Prostate gland (tissue), 2 donors: ENCODE data around the gene RASAL2. TPM values are rescaled to one million over a fixed set of nuclear protein-coding genes. Genes with fewer than 3 reads are reported as not detected.

Experiments
- DNase-seq: peaks from one replicate; pipeline ENCODE4 v3.0.0-alpha.2; 2019; ENCODE audit warnings: low spot score
- H3K27ac ChIP-seq, 2 donors: fragments of 200-600 bp; sonication (generic); 2 replicates each; pipeline ENCODE4 v1.5.1; 2017 to 2019
- H3K27me3 ChIP-seq: fragments of 200-600 bp; sonication (generic); replicated peaks from 2 replicates; pipeline ENCODE4 v1.5.1; 2019; ENCODE audit not compliant: insufficient read depth
- H3K36me3 ChIP-seq, 2 donors: fragments of 200-600 bp; sonication (generic); 1 replicate in 1 of 2; 2 replicates in 1 of 2; pipeline versions ENCODE4 v1.5.1 to v1.8.1; 2017 to 2019
- H3K4me1 ChIP-seq: fragments of 200-600 bp; sonication (generic); replicated peaks from 2 replicates; pipeline ENCODE4 v1.5.1; 2019
- H3K4me3 ChIP-seq, 2 donors: fragments of 200-600 bp; sonication (generic); 2 replicates each; pipeline ENCODE4 v1.5.1; 2017 to 2019
- H3K9me3 ChIP-seq: fragments of 200-600 bp; sonication (generic); 2 replicates; pipeline ENCODE4 v1.5.1; 2017
- POLR2A ChIP-seq: fragments of 450-650 bp; IDR thresholded peaks from one replicate; pipeline ENCODE4 v1.6.1; 2016; ENCODE audit warnings: antibody characterized with exemption, mild to moderate bottlenecking
- POLR2AphosphoS5 ChIP-seq: sonication (generic); formaldehyde crosslinking; IDR thresholded peaks from one replicate; pipeline ENCODE4 v1.6.1; 2017; ENCODE audit warnings: antibody characterized with exemption
- WGBS: methylation state at CpG from one replicate; pipeline ENCODE4 v1.1.5; 2018; 5-methylcytosine and 5-hydroxymethylcytosine counted together
- intact Hi-C: fragments of 100-400 bp; cut with DNase I; formaldehyde crosslinking; loops from one replicate; pipeline ENCODE4 v1.14.2; 2022
- total RNA-seq, 2 donors: library from RNA; depleted of rRNA; stranded (reverse); fragments of >200 nt; gene quantifications; one replicate each; pipeline ENCODE4 v1.1.0, GENCODE V29; 2016
- TF ChIP-seq, protein P1 (sequence below), 4 experiments: fragments of 200-600 bp in 2 of 4; fragments of 450-650 bp in 2 of 4; sonication (generic) in 2 of 4; IDR thresholded peaks; 1 replicate in 3 of 4; 2 replicates in 1 of 4; pipeline ENCODE4 v1.5.1; 2016 to 2019; ENCODE audit warnings: antibody characterized with exemption in 4 of 4, mild to moderate bottlenecking in 2 of 4, moderate library complexity in 2 of 4

Gene RASAL2
- total RNA-seq, 2 donors from 2014 or later: 9.2 to 36.9 TPM

DNA sequence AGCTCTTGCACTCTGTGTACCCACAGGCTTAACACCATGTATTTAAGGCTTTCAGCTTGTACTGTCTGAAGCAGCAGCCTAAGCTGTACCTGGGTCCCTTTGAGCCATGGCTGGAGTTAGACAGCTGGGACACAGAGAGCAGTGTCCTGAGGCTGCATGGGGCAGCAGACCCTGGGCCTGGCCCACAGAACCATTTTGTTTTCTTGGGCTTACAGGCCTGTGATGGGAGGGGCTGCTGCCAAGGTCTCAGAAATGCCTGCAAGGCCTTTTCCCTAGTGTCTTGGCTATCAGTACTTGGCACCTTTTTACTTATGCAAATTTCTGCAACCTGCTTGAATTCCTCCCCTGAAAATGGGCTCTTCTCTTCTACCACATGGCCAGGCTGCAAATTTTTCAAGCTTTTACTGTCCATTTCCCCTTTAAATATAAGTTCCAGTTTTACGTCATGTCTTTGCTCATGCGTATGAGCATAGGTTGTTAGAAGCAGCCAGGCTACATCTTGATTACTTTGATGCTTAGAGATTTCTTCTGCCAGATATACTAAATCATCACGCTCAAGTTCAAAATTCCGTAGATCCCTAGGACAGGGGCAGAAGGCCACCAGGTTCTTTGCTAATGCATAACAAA, 259.0 kb downstream of the RASAL2 start:
- no peaks in the 10 kb centered on the region for H3K9me3 ChIP-seq
- WGBS: 98% methylated on average over 4 of the region's 4 CpGs
- intact Hi-C loops: no loop called here
- H3K36me3 ChIP-seq: no peaks in the 10 kb centered on the region
- TF ChIP-seq POLR2A: no peak
- TF ChIP-seq POLR2AphosphoS5: no peak
- TF ChIP-seq, protein P1, sequence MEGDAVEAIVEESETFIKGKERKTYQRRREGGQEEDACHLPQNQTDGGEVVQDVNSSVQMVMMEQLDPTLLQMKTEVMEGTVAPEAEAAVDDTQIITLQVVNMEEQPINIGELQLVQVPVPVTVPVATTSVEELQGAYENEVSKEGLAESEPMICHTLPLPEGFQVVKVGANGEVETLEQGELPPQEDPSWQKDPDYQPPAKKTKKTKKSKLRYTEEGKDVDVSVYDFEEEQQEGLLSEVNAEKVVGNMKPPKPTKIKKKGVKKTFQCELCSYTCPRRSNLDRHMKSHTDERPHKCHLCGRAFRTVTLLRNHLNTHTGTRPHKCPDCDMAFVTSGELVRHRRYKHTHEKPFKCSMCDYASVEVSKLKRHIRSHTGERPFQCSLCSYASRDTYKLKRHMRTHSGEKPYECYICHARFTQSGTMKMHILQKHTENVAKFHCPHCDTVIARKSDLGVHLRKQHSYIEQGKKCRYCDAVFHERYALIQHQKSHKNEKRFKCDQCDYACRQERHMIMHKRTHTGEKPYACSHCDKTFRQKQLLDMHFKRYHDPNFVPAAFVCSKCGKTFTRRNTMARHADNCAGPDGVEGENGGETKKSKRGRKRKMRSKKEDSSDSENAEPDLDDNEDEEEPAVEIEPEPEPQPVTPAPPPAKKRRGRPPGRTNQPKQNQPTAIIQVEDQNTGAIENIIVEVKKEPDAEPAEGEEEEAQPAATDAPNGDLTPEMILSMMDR (IDR thresholded peaks at IDR 0.05): no peak
- no peak for DNase-seq
- H3K27ac ChIP-seq: no peak overlapping the region
- H3K4me3 ChIP-seq: no peak overlapping the region
- H3K27me3 ChIP-seq: no peaks in the 10 kb centered on the region
- H3K4me1 ChIP-seq: no peaks in the 10 kb centered on the region

GRCh38 chr1:178353524-178353923, 259.6 kb downstream of the RASAL2 start:
- intact Hi-C loops: no loop called here
- no peak overlapping the region for H3K27ac ChIP-seq
- no peaks in the 10 kb centered on the region for H3K27me3 ChIP-seq
- no peaks in the 10 kb centered on the region for H3K36me3 ChIP-seq
- DNase-seq: no peak
- no peak overlapping the region for H3K4me3 ChIP-seq
- no peaks in the 10 kb centered on the region for H3K4me1 ChIP-seq
- TF ChIP-seq POLR2AphosphoS5 (no peak), POLR2A (no peak)
- TF ChIP-seq, protein P1 (IDR thresholded peaks at IDR 0.05): no peak
- no peaks in the 10 kb centered on the region for H3K9me3 ChIP-seq
- WGBS: 97% methylated on average over 1 of the region's 1 CpG

DNA sequence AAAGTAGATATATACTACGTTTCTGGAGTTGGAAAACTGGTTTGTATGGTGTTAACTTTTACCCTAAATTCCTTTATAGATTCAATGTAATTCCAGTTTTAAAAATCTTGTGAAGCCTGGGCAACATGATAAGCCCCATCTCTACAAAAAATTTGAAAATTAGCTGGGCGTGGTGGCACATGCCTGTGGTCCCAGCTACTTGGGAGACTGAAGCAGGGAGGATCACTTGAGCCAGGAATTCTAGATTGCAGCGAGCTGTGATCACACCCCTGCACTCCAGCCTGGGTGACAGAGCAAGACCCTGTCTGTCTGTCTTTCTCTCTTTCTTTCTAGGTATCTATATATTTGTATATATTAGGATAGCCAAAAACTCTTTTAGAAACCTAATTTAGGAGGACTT, 260.9 kb downstream of the RASAL2 start:
- Histone ChIP-seq H3K27me3 (no peaks in the 10 kb centered on the region), H3K27ac (no peak overlapping the region), H3K36me3 (no peaks in the 10 kb centered on the region), H3K4me3 (no peak overlapping the region), H3K4me1 (no peaks in the 10 kb centered on the region), H3K9me3 (no peaks in the 10 kb centered on the region)
- no peak for DNase-seq
- intact Hi-C loops: no loop called here
- TF ChIP-seq, protein P1 (IDR thresholded peaks at IDR 0.05): no peak
- TF ChIP-seq POLR2A: no peak
- TF ChIP-seq POLR2AphosphoS5: no peak
- WGBS: 56% methylated on average over 3 of the region's 3 CpGs

DNA sequence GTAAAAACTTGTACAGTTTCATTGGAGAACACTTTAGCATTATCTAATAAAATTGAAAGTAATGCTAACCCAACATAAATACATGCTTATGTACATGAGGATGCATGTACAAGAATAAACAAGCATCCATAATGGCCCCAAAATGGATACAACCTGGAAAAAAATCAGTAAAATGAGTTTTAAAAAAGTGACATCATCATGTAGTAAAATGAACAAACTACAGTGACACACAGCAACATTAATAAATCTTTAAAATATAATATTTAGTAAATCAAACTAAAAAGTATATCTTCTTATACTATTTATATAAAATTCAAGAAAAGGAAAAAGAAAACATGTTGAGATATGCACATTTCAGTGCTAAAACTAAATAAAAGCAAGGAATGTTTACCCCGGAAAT, 262.4 kb downstream of the RASAL2 start:
- H3K9me3 ChIP-seq: no peaks in the 10 kb centered on the region
- DNase-seq: no peak
- H3K4me3 ChIP-seq: no peak overlapping the region
- H3K36me3 ChIP-seq: no peaks in the 10 kb centered on the region
- intact Hi-C loops: no loop called here
- WGBS: 95% methylated on average over 1 of the region's 1 CpG
- no peaks in the 10 kb centered on the region for H3K4me1 ChIP-seq
- no peak overlapping the region for H3K27ac ChIP-seq
- H3K27me3 ChIP-seq: no peaks in the 10 kb centered on the region
- TF ChIP-seq POLR2AphosphoS5 (no peak), POLR2A (no peak)
- TF ChIP-seq, protein P1 (IDR thresholded peaks at IDR 0.05): no peak

GRCh38 chr1:178358456-178358855, 264.6 kb downstream of the RASAL2 start:
- Histone ChIP-seq H3K4me1 (no peaks in the 10 kb centered on the region), H3K9me3 (no peaks in the 10 kb centered on the region), H3K36me3 (no peaks in the 10 kb centered on the region), H3K4me3 (no peak overlapping the region), H3K27me3 (no peaks in the 10 kb centered on the region), H3K27ac (no peak overlapping the region)
- 95% methylated on average over 1 of the region's 1 CpG for WGBS
- no peak for DNase-seq
- intact Hi-C loops: no loop called here
- TF ChIP-seq POLR2A (no peak), POLR2AphosphoS5 (no peak)
- TF ChIP-seq, protein P1 (IDR thresholded peaks at IDR 0.05): no peak
